Measurements from ENCODE around the gene LRMDA. TPM values are rescaled to one million over a fixed set of nuclear protein-coding genes. Genes with fewer than 3 reads are reported as not detected.

The LRMDA gene
- total and polyA plus RNA-seq, 10 of the 15 experiments (the other 5 are each of a cell fraction or from before 2014, with no cell fraction given), result 0.07 to 0.54 (median 0.29) TPM; not detected in 4

GRCh38 chr10:76558996-76559891 is 1127.8 kb downstream of the LRMDA start (continued):
- TF ChIP-seq, protein P1, sequence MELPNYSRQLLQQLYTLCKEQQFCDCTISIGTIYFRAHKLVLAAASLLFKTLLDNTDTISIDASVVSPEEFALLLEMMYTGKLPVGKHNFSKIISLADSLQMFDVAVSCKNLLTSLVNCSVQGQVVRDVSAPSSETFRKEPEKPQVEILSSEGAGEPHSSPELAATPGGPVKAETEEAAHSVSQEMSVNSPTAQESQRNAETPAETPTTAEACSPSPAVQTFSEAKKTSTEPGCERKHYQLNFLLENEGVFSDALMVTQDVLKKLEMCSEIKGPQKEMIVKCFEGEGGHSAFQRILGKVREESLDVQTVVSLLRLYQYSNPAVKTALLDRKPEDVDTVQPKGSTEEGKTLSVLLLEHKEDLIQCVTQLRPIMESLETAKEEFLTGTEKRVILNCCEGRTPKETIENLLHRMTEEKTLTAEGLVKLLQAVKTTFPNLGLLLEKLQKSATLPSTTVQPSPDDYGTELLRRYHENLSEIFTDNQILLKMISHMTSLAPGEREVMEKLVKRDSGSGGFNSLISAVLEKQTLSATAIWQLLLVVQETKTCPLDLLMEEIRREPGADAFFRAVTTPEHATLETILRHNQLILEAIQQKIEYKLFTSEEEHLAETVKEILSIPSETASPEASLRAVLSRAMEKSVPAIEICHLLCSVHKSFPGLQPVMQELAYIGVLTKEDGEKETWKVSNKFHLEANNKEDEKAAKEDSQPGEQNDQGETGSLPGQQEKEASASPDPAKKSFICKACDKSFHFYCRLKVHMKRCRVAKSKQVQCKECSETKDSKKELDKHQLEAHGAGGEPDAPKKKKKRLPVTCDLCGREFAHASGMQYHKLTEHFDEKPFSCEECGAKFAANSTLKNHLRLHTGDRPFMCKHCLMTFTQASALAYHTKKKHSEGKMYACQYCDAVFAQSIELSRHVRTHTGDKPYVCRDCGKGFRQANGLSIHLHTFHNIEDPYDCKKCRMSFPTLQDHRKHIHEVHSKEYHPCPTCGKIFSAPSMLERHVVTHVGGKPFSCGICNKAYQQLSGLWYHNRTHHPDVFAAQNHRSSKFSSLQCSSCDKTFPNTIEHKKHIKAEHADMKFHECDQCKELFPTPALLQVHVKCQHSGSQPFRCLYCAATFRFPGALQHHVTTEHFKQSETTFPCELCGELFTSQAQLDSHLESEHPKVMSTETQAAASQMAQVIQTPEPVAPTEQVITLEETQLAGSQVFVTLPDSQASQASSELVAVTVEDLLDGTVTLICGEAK (IDR thresholded peaks at IDR 0.05; ENCODE audit: borderline replicate concordance), result no peak
- TF ChIP-seq TAF1 (IDR thresholded peaks at IDR 0.05; ENCODE audit: borderline replicate concordance, low read depth, low read length) (no peak), PAX8 (IDR thresholded peaks at IDR 0.05) (no peak), MAX (IDR thresholded peaks at IDR 0.05; ENCODE audit: low read depth, low read length) (no peak), SREBF2 (IDR thresholded peaks at IDR 0.05; ENCODE audit: low read length) (no peak), MEF2B (IDR thresholded peaks at IDR 0.05; ENCODE audit: partially characterized antibody, poor library complexity, severe bottlenecking) (no peak), KLF5 (IDR thresholded peaks at IDR 0.05; ENCODE audit: partially characterized antibody) (no peak)

DNA sequence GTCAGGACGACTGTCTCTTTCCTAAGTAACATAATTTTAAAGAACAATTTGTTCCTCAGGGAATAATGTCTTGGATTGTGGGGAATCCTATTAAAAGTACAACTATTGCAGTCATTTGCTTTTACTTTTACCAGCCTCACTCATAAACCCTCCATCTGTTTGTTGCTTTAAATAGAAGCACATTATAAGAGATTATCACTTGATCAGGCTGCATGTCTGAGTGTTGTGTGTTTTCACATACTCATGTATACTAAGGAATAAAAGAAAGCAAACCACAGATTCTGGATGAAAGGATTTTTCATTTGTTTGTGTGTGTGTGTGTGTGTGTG is 1128.4 kb downstream of the LRMDA start:
- no TSS peak for BruUV-seq (replicated peaks)
- no peaks in the 10 kb centered on the region for H3K9me3 ChIP-seq (replicated peaks; ENCODE audit: control insufficient read depth, insufficient read depth, low read length)
- SMC1A ChIA-PET (ENCODE audit: uncharacterized antibody, unreplicated experiment), result interaction anchor here (1.1 to 1.3 kb wide), 2 partner anchors 14 to 65 kb away, joined by 3 to 4 read pairs; no protein-coding TSS in a partner anchor
- no peak for DNase-seq (ENCODE audit: low read depth, low spot score)
- H3K27me3 ChIP-seq (replicated peaks in 1 of 2; ENCODE audit: control insufficient read depth in 2 of 2, insufficient read depth in 2 of 2, low read length in 1 of 2), result no peaks in the 10 kb centered on the region
- H3K27ac ChIP-seq (ENCODE audit: control insufficient read depth, insufficient read depth), result no peak overlapping the region
- intact Hi-C loops (cut with micrococcal nuclease; ENCODE audit: unreplicated experiment), result no loop called here
- no peaks in the 10 kb centered on the region for H3K4me1 ChIP-seq (ENCODE audit: control insufficient read depth, insufficient read depth, low read length)
- no peak for FAIRE-seq
- H3K4me2 ChIP-seq (ENCODE audit: control insufficient read depth, insufficient read depth), result no peak overlapping the region
- no peaks in the 10 kb centered on the region for H3K79me2 ChIP-seq (ENCODE audit: control insufficient read depth, insufficient read depth, low read length)
- no peak overlapping the region for H2AFZ ChIP-seq (ENCODE audit: control insufficient read depth, low read depth, low read length)
- WGBS (ENCODE audit: insufficient coverage, insufficient replicate concordance, low lambda C conversion rate, missing lambda C conversion rate), result 0% methylated on average over 1 of the region's 1 CpG
- no peaks in the 10 kb centered on the region for H4K20me1 ChIP-seq (ENCODE audit: control insufficient read depth, insufficient read depth)
- in situ Hi-C loops (cut with MboI), result no loop called here
- H3K36me3 ChIP-seq (ENCODE audit: control insufficient read depth in 2 of 2, insufficient read depth in 2 of 2, low read length in 1 of 2), result no peaks in the 10 kb centered on the region
- RAD21 ChIA-PET (ENCODE audit: unreplicated experiment), result no interaction called here
- H3K9ac ChIP-seq (ENCODE audit: control insufficient read depth, insufficient read depth, low read length), result no peak overlapping the region
- H3K4me3 ChIP-seq, result no peak overlapping the region
- ATAC-seq, result no peak
- CTCF ChIA-PET, result interaction anchor here (1.1 kb wide), 1 partner anchor 13 kb away, joined by 4 read pairs; no protein-coding TSS in a partner anchor
- POLR2A ChIA-PET, result no interaction called here
- no peak for TF ChIP-seq SMAD1 (IDR thresholded peaks at IDR 0.05; ENCODE audit: low read depth, partially characterized antibody)
- TF ChIP-seq GATAD2B (conservative IDR thresholded peaks at IDR 0.05; ENCODE audit: low read depth), result no peak
- no peak for TF ChIP-seq ZNF384 (IDR thresholded peaks at IDR 0.05; ENCODE audit: borderline replicate concordance, low read depth, low read length)
- TF ChIP-seq EED (IDR thresholded peaks at IDR 0.05; ENCODE audit: low read depth), result no peak
- TF ChIP-seq, protein P1 (IDR thresholded peaks at IDR 0.05; ENCODE audit: borderline replicate concordance), result no peak
- TF ChIP-seq POLR2A (IDR thresholded peaks at IDR 0.05; ENCODE audit: low read depth, low read length), result no peak

Data from GM12878 (cell line).